Neural progenitor cell (in vitro differentiated cells): ENCODE data around the gene F10. TPM values are rescaled to one million over a fixed set of nuclear protein-coding genes. Genes with fewer than 3 reads are reported as not detected.

Experiments
- DNase-seq: peaks from one replicate; pipeline ENCODE4 v3.0.0-alpha.2; 2016; ENCODE audit warnings: low spot score
- H2AFZ ChIP-seq: fragments of 200-600 bp; sonication (generic); replicated peaks from 2 replicates; pipeline ENCODE4 v1.6.1; 2016; ENCODE audit warnings: antibody characterized with exemption
- H3F3A ChIP-seq: fragments of 200-600 bp; sonication (generic); 2 replicates; pipeline ENCODE4 v1.6.1; 2016; ENCODE audit warnings: antibody characterized with exemption, low read depth
- H3K27ac ChIP-seq: fragments of 200-600 bp; sonication (generic); 2 replicates; pipeline ENCODE4 v1.5.1; 2016; ENCODE audit warnings: mild to moderate bottlenecking
- H3K27me3 ChIP-seq: fragments of 200-600 bp; sonication (generic); 2 replicates; pipeline ENCODE4 v1.6.1; 2016; ENCODE audit warnings: mild to moderate bottlenecking, moderate library complexity
- H3K36me3 ChIP-seq: fragments of 200-600 bp; sonication (generic); 2 replicates; pipeline ENCODE4 v1.5.1; 2016
- H3K4me1 ChIP-seq: fragments of 200-600 bp; sonication (generic); 2 replicates; pipeline ENCODE4 v1.6.1; 2016; ENCODE audit warnings: mixed run types
- H3K4me2 ChIP-seq: fragments of 200-600 bp; sonication (generic); 2 replicates; pipeline ENCODE4 v1.6.1; 2016
- H3K4me3 ChIP-seq: fragments of 200-600 bp; sonication (generic); 2 replicates; pipeline ENCODE4 v1.5.1; 2016
- H3K79me2 ChIP-seq: fragments of 200-600 bp; sonication (generic); 2 replicates; pipeline ENCODE4 v1.6.1; 2016; ENCODE audit warnings: low read depth
- H3K9ac ChIP-seq: fragments of 200-600 bp; sonication (generic); 2 replicates; pipeline ENCODE4 v1.6.1; 2016
- H3K9me3 ChIP-seq: fragments of 200-600 bp; sonication (generic); 2 replicates; pipeline ENCODE4 v1.5.1; 2016; ENCODE audit warnings: low read depth
- H4K20me1 ChIP-seq: fragments of 200-600 bp; sonication (generic); 2 replicates; pipeline ENCODE4 v1.6.1; 2016; ENCODE audit warnings: low read depth
- H3K27ac Mint-ChIP-seq: 3 replicates; pipeline ENCODE4 v1.8.0; 2021; ENCODE audit warnings: mixed read lengths
- H3K27me3 Mint-ChIP-seq: 2 replicates; pipeline ENCODE4 v1.8.0; 2022; ENCODE audit warnings: low read depth, mild to moderate bottlenecking, inconsistent platforms, moderate library complexity, mixed read lengths; ENCODE audit not compliant: insufficient read depth
- H3K36me3 Mint-ChIP-seq: 3 replicates; pipeline ENCODE4 v1.8.0; 2021; ENCODE audit warnings: mixed read lengths
- H3K4me1 Mint-ChIP-seq: 3 replicates; pipeline ENCODE4 v1.8.0; 2021; ENCODE audit warnings: mixed read lengths
- H3K4me3 Mint-ChIP-seq: 3 replicates; pipeline ENCODE4 v1.8.0; 2021; ENCODE audit warnings: mild to moderate bottlenecking, moderate library complexity, mixed read lengths
- H3K9me3 Mint-ChIP-seq: 3 replicates; pipeline ENCODE4 v1.8.0; 2020; ENCODE audit warnings: mixed read lengths
- CTCF ChIP-seq: fragments of 200-600 bp; sonication (generic); IDR thresholded peaks from 2 replicates; pipeline ENCODE4 v1.5.1; 2017; ENCODE audit warnings: antibody characterized with exemption, mild to moderate bottlenecking
- EZH2 ChIP-seq: fragments of 200-600 bp; sonication (generic); IDR thresholded peaks from 2 replicates; pipeline ENCODE4 v1.6.1; 2017; ENCODE audit warnings: antibody characterized with exemption, mild to moderate bottlenecking, moderate library complexity
- EZH2phosphoT487 ChIP-seq: fragments of 200-600 bp; sonication (generic); IDR thresholded peaks from 2 replicates; pipeline ENCODE4 v1.6.1; 2017; ENCODE audit warnings: antibody characterized with exemption
- total RNA-seq: library from RNA; depleted of rRNA; stranded (reverse); fragments of >200 nt; gene quantifications from 2 replicates; pipeline ENCODE4 v1.2.3, GENCODE V29; 2015; ENCODE audit warnings: low replicate concordance

The F10 gene
- total RNA-seq, 1 donor from 2014 or later: 2.0 TPM

GRCh38 chr13:113092776-113093579 is 29.6 kb upstream of the F10 start:
- Histone ChIP-seq H3K4me2 (no peak overlapping the region), H3K4me1 (no peaks in the 10 kb centered on the region), H3K9me3 (no peaks in the 10 kb centered on the region), H3K36me3 (no peaks in the 10 kb centered on the region), H3K9ac (no peak overlapping the region), H2AFZ (no peak overlapping the region), H3K79me2 (no peaks in the 10 kb centered on the region), H3K27me3 (no peaks in the 10 kb centered on the region), H3F3A (no peaks in the 10 kb centered on the region), H4K20me1 (no peaks in the 10 kb centered on the region), H3K4me3 (no peak overlapping the region), H3K27ac (no peak overlapping the region)
- H3K9me3 Mint-ChIP-seq: no peaks in the 10 kb centered on the region
- no peak for DNase-seq
- no peak overlapping the region for H3K4me3 Mint-ChIP-seq
- peaks cover 12% of the 10 kb centered on the region for H3K4me1 Mint-ChIP-seq
- H3K27me3 Mint-ChIP-seq: no peaks in the 10 kb centered on the region
- H3K36me3 Mint-ChIP-seq: peaks cover 8% of the 10 kb centered on the region
- H3K27ac Mint-ChIP-seq: no peak overlapping the region
- TF ChIP-seq CTCF: no peak
- no peak for TF ChIP-seq EZH2
- TF ChIP-seq EZH2phosphoT487: no peak

- H3K27ac ChIP-seq: no peak overlapping the region
- TF ChIP-seq CTCF: no peak
- no peak for TF ChIP-seq EZH2
- TF ChIP-seq EZH2phosphoT487: no peak
- H3K4me1 Mint-ChIP-seq: peaks cover 19% of the 10 kb centered on the region
- no peaks in the 10 kb centered on the region for H3K9me3 Mint-ChIP-seq
- no peaks in the 10 kb centered on the region for H3K4me1 ChIP-seq
- no peaks in the 10 kb centered on the region for H3K36me3 ChIP-seq
- H4K20me1 ChIP-seq: no peaks in the 10 kb centered on the region
- H3K4me3 Mint-ChIP-seq: no peak overlapping the region
- H3K36me3 Mint-ChIP-seq: peaks cover 10% of the 10 kb centered on the region
- no peak overlapping the region for H3K4me2 ChIP-seq
- no peaks in the 10 kb centered on the region for H3K79me2 ChIP-seq
- no peak overlapping the region for H2AFZ ChIP-seq
- H3K9me3 ChIP-seq: no peaks in the 10 kb centered on the region
- no peak overlapping the region for H3K27ac Mint-ChIP-seq
- no peaks in the 10 kb centered on the region for H3K27me3 ChIP-seq
- H3K27me3 Mint-ChIP-seq: no peaks in the 10 kb centered on the region
- no peak for DNase-seq
- no peak overlapping the region for H3K4me3 ChIP-seq
- H3K9ac ChIP-seq: no peak overlapping the region
- no peaks in the 10 kb centered on the region for H3F3A ChIP-seq
Observed at GRCh38 chr13:113093580-113094409, 28.8 kb upstream of the F10 start.

GRCh38 chr13:113094410-113094800 is 28.2 kb upstream of the F10 start:
- Histone ChIP-seq H3K4me3 (no peak overlapping the region), H3F3A (no peaks in the 10 kb centered on the region), H3K4me1 (no peaks in the 10 kb centered on the region), H3K4me2 (no peak overlapping the region), H3K36me3 (no peaks in the 10 kb centered on the region), H3K79me2 (no peaks in the 10 kb centered on the region), H4K20me1 (no peaks in the 10 kb centered on the region), H2AFZ (no peak overlapping the region), H3K27ac (no peak overlapping the region), H3K9me3 (no peaks in the 10 kb centered on the region), H3K27me3 (no peaks in the 10 kb centered on the region), H3K9ac (no peak overlapping the region)
- no peak for DNase-seq
- H3K4me1 Mint-ChIP-seq: peaks cover 16% of the 10 kb centered on the region
- no peak overlapping the region for H3K4me3 Mint-ChIP-seq
- TF ChIP-seq EZH2phosphoT487 (no peak), CTCF (no peak), EZH2 (no peak)
- peaks cover 9% of the 10 kb centered on the region for H3K36me3 Mint-ChIP-seq
- H3K27me3 Mint-ChIP-seq: no peaks in the 10 kb centered on the region
- H3K9me3 Mint-ChIP-seq: no peaks in the 10 kb centered on the region
- H3K27ac Mint-ChIP-seq: no peak overlapping the region
